KG1 (cell line): ENCODE results near the gene ZNF580.

Experiments used
- DNase-seq: peaks from one replicate; lab custom pipeline; 2025; lab: John Stamatoyannopoulos, UW

The ZNF580 gene

GRCh38 chr19:55606471-55606787 is 34.4 kb upstream of the ZNF580 start:
- DNase-seq, result no peak

- DNase-seq, result no peak
Observed at GRCh38 chr19:55606817-55607216, 34.0 kb upstream of the ZNF580 start.

DNA sequence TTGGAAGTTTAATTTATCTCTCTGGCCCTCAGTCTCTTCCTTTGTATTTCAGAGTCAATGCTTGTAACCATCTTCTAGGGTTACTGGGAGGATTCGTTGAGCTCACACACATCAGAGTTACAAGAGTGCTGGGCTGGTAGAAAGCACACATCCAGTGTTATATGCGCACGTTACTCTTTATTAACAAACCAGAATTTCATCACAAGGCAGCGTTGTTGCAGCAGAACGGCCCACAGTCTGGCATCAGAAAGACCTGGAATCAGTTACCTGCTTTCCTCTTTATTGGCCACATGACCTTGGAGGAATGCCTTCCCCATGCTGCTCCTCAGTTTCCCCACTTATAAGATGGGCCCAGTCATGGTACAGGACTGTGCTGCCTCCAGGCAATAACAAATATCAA is 31.5 kb upstream of the ZNF580 start:
- DNase-seq, result no peak

DNA sequence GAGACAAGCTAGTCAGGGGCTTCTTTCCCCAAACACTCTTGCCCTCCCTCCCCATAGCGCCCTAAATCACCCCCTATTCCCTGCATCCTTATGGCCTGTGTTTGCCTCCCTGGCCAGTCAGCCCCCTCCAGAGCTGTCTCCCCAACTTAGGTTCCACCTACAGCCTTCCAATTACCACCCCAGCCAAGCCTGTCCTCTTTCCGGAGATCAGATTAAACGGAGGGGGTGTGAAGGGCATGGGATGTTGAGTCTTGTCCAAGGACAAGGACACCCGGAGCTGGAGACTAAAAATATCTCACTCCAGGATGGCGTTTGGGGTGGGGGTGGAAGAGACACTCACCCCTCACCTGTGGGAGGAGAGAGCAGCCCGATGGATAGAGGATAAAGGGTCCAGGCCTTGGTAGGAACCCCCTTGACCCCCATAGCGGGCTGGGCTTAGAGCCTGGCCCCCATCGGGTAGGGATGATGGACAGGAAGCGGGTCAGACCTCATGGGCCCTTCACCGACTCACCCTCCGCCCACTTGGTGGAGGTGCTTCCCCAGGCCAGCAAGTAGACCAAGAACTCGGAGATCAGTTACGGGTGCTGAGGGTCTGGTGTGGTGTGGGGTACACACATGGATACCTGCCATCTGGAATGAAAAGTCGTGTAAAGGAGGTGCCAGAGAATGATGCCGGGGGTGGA is 29.4 kb upstream of the ZNF580 start:
- no peak for DNase-seq

DNA sequence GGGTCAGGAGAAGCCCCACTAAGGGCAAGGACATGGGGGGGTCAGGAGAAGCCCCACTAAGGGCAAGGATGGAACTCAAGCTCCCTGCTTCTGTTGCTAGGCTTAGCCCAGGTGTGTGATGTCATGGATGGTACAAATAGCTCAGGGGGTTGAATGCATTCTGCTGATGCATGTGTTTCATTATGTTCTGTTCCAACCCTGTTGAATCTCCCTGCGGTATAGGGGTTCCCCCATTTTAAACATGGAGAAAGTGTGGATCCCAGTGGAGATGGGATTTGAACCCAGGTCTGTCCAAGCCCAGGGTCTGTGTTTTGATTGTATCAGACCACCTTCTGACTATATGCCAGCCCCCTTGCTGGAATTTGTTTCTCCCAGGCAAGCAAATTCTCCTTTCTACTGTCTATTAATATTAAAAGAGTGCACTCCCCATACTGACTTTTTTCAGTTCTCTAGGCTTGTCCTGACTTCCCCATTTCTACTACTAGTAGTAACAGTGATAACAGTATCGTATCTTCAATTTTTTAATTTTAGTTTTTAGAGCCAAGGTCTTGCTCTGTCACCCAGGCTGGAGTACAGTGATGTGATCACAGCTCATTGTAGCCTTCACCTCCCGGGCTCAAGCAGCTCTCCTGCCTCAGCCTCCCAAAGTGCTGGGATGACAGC is 28.7 kb upstream of the ZNF580 start:
- no peak for DNase-seq

DNA sequence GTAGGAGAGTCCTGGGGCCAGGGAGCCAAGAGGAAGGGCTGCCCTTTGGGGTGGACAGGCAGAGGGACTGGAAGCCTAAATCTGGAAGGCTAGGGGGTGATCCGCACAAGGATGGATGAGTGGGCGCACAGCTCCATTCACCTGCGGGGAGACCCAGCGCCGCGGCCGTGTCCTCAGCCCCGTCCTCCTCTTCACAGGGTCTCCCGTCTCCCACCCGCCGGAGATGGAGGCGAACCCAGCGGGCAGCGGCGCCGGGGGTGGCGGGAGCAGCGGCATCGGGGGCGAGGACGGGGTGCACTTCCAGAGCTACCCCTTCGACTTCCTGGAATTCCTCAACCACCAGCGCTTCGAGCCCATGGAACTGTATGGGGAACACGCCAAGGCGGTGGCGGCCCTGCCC is 27.4 kb upstream of the ZNF580 start:
- DNase-seq, result no peak

DNA sequence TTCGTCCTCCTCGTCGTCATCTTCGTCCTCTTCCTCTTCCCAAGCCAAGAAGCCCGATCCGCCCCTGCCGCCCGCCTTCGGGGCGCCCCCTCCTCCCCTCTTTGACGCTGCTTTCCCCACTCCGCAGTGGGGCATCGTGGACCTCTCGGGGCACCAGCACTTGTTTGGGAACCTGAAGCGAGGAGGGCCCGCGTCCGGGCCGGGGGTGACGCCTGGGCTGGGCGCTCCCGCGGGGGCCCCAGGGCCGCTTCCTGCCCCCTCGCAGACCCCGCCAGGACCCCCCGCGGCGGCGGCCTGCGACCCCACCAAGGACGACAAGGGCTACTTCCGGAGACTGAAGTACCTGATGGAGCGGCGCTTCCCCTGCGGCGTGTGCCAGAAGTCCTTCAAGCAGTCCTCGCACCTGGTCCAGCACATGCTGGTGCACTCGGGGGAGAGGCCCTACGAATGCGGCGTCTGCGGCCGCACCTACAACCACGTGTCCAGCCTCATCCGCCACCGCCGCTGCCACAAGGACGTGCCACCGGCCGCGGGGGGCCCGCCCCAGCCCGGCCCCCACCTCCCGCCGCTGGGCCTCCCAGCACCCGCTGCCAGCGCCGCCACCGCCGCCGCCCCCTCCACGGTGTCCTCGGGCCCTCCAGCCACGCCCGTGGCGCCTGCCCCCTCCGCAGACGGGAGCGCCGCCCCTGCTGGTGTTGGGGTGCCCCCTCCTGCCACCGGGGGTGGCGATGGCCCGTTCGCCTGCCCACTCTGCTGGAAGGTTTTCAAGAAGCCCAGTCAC is 26.7 kb upstream of the ZNF580 start:
- no peak for DNase-seq

DNA sequence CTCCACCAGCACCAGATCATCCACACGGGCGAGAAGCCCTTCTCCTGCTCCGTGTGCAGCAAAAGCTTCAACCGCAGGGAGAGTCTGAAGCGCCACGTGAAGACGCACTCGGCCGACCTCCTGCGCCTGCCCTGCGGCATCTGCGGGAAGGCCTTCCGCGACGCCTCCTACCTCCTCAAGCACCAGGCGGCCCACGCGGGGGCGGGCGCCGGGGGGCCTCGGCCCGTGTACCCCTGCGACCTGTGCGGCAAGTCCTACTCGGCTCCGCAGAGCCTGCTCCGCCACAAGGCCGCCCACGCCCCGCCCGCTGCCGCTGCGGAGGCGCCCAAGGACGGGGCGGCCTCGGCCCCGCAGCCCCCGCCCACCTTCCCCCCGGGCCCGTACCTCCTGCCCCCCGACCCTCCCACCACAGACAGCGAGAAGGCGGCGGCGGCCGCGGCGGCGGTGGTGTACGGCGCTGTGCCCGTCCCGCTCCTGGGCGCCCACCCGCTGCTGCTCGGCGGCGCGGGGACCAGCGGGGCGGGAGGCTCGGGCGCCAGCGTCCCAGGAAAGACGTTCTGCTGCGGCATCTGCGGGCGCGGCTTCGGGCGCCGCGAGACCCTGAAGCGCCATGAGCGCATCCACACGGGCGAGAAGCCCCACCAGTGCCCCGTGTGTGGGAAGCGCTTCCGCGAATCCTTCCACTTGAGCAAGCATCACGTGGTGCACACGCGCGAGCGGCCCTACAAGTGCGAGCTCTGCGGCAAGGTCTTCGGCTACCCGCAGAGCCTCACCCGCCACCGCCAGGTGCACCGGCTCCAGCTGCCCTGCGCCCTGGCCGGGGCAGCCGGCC is 25.9 kb upstream of the ZNF580 start:
- DNase-seq, result no peak

- no peak for DNase-seq
Observed at GRCh38 chr19:55615543-55616394, 25.0 kb upstream of the ZNF580 start.

GRCh38 chr19:55616395-55616875 is 24.4 kb upstream of the ZNF580 start:
- DNase-seq, result no peak

- no peak for DNase-seq
Observed at GRCh38 chr19:55617426-55617825, 23.4 kb upstream of the ZNF580 start.

DNA sequence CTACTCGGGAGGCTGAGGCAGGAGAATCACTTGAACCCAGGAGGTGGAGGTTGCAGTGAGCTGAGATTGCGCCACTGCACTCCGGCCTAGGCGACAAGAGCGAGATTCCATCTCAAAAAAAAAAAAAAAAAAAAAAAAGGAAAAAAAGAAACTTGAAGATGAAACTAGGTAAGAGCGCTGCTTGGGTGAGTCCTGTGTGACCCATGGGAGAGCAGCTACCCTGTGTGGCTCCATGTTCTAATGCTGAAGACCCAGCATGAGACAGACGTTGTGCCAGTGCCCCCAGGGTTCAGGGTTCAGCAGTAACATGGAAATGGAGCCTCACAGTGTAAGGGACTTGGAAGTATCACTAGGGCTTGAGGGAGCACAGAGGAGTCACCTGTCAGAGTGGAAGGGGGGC is 22.4 kb upstream of the ZNF580 start:
- no peak for DNase-seq

GRCh38 chr19:55619286-55619685 is 21.5 kb upstream of the ZNF580 start:
- DNase-seq, result no peak

- peak; percentile 8 for DNase-seq
Observed at GRCh38 chr19:55620410-55621204, 20.2 kb upstream of the ZNF580 start.

DNA sequence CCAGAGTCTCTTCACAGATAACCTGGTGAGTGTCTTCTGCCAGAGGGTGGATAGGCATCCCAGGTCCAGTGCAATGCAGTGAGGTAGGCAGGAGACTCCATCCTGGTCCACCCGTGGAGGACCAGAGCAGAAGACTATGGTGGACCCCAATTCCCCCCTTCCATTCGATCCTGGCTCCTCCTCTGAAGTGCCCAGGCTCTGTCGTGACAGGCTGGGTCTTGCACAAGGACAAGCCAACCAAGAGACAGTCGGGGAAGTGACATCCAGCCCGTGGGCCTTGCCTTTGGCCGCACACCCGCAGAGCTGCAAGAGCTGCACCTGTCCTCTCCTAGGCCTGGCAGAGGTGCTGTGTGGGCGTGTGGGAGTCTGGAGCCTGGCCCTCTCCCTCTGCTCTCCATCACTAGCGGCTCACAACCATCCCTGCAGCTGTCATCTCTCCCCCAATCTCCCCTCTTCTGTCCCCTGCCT is 19.6 kb upstream of the ZNF580 start:
- DNase-seq, result no peak

- no peak for DNase-seq
Observed at GRCh38 chr19:55621673-55622231, 19.1 kb upstream of the ZNF580 start.

- no peak for DNase-seq
Observed at GRCh38 chr19:55622242-55622969, 18.4 kb upstream of the ZNF580 start.

GRCh38 chr19:55623130-55623529 is 17.7 kb upstream of the ZNF580 start:
- no peak for DNase-seq

DNA sequence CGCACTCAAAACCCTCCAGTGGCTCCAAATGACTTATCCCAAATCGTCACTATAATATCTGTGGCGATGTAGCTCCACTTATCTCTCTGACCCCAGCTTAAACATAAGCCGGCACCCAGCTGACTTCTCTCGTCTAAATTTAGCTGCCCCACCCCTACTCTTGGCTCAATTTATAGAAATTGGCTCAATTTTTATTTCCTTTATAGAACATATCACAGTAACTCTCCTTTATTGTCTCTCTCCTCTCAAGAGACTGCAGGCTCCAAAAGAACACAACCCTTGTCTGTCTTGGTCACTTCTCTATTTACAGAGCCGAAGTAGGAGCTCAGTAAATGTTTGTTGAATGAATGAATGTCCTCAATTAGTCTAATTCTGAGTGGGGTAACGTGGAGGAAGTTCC is 17.2 kb upstream of the ZNF580 start:
- no peak for DNase-seq
